ENCODE measurements around the gene TBC1D9. TPM values are rescaled to one million over a fixed set of nuclear protein-coding genes. Genes with fewer than 3 reads are reported as not detected.
"Not testable (repeated sequence)": the region's sequence is repeated elsewhere in the genome, so short reads cannot be mapped to it uniquely, and the experiment has no call there.

The TBC1D9 gene
- total RNA-seq: under 1 TPM in 1 of 2 experiments, not detected in 1; 0.12 TPM

DNA sequence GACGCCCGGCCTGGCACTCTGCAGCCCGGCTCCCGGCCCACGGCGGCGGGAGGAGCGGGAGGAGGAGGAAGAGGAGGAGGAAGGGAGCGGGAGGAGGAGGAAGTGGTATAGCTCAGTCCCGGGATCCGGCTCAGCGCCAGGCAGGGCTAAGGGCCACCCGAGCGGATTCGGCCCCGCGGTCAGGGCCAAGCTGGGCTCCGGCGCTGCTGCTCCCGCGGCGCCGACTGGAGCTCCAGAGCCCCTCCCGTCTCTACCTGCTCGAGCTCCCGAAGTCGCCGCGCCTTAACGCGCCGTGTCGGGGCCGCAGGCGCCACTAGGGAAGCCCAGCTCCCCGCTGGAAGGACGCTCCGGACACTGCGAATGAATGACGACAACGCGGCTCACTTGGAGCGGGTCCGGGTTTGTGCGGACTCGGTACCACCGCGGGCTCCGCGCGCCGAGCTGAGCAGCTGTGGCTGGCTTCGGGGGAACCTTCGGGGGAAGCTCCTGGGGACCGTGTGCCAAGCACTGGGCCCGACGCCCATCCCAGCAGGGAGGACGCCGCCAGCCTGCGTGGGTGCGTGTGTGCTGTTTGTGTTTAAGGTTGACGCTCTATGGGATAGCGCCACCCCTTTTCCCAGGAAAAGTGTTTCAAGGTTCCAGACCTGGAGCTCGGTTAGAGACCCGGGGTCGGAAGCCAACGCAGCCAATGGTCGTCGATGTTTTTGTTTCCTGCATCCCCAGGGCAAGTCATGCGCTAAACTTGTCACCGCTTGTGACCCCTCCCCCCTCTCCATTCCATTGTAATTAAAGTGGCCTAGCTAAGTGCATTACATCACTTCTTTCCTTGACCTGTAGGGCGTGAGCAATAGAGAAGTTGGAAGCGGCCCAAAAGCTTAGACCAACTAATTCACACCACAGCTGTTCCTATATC, at the start of gene TBC1D9:
Gene TBC1D9 (minus strand): TSS at position 67 of the 913 bp plus-strand sequence. CDS start 340 bp downstream, outside the sequence.
- no peaks in the 10 kb centered on the region for H3K9me3 Mint-ChIP-seq
- DNase-seq: no peak
- H3K27me3 Mint-ChIP-seq (ENCODE audit: low read depth): peaks cover 54% of the 10 kb centered on the region
- H3K4me1 Mint-ChIP-seq (ENCODE audit: low read depth): peaks cover 4% of the 10 kb centered on the region
- H3K27ac Mint-ChIP-seq: no peak within 1 kb of the TSS
- intact Hi-C loops (cut with micrococcal nuclease): no loop called here
- CTCF ChIA-PET: interaction anchor here (0.6 kb wide), 1 partner anchor 14 kb away, joined by 3 read pairs; no protein-coding TSS in a partner anchor
- H3K4me3 Mint-ChIP-seq: peak within 1 kb of the TSS; percentile 51
- H3K36me3 Mint-ChIP-seq (ENCODE audit: low read depth): no peaks in the 10 kb centered on the region

DNA sequence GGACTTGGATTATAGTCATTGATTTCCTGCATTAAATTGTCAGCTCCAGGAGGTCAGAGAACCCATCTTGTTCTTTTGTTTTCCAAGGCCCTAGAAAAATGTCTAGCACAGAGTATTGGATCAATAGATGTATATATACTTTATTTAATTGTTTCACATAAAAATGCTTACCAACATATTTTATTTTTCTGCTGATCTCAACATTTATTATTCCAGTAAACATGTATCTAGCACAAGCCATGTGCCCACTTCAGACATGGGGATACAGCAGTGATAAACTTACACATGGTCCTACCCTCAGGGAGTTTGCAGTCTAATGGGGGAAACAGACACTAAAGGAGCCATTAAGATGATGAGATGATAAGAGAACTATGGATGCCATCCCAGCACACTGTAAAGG, 49.1 kb upstream of the TBC1D9 start:
- no peak for DNase-seq
- no peaks in the 10 kb centered on the region for H3K4me1 Mint-ChIP-seq (ENCODE audit: low read depth)
- intact Hi-C loops (cut with micrococcal nuclease): no loop called here
- H3K27ac Mint-ChIP-seq: no peak overlapping the region
- H3K9me3 Mint-ChIP-seq: no peaks in the 10 kb centered on the region
- no peaks in the 10 kb centered on the region for H3K36me3 Mint-ChIP-seq (ENCODE audit: low read depth)
- CTCF ChIA-PET: no interaction called here
- peaks cover 14% of the 10 kb centered on the region for H3K27me3 Mint-ChIP-seq (ENCODE audit: low read depth)
- no peak overlapping the region for H3K4me3 Mint-ChIP-seq

DNA sequence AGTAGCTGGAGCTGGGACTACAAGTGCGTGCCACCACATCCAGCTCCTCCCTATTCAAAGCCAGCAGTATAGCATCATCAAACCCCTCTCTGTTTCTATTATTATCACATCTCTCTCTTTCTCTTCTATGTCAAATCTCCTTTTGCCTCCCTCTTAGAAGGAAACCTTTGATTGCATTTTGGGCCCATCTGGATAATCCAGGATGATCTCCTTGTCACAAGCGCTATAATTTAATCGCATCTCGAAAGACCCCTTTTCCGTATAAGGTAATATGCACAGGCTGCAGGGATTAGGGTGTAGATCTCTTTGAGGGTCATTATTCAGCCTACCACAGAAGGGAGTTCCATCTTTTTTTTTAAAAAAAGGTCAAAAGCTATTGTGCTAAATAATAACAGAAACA, 46.4 kb upstream of the TBC1D9 start:
- Mint-ChIP-seq H3K4me3 (no peak overlapping the region), H3K36me3 (ENCODE audit: low read depth) (no peaks in the 10 kb centered on the region), H3K9me3 (no peaks in the 10 kb centered on the region), H3K4me1 (ENCODE audit: low read depth) (no peaks in the 10 kb centered on the region), H3K27ac (no peak overlapping the region), H3K27me3 (ENCODE audit: low read depth) (peaks cover 7% of the 10 kb centered on the region)
- CTCF ChIA-PET: no interaction called here
- intact Hi-C loops (cut with micrococcal nuclease): no loop called here
- no peak for DNase-seq

DNA sequence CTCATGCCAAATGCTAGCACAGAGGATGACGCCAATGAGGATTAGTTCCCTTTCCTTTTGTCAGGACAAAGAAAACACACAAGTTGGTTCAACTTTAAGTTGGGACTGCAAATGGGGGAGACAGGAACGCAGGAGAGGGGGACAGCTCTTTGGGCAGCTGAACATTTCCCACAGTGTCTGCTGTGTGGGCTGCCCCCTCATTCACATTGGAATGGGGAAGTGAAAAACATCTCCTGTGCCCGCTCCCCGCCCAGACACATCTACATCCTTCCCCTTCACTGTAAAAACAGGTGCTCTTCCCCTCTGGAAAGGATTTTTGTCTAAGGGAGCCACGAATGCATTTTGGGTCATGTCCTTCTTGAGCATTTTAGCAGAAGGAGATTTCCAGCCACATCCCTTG, 44.5 kb upstream of the TBC1D9 start:
- no peak overlapping the region for H3K4me3 Mint-ChIP-seq
- no peak overlapping the region for H3K27ac Mint-ChIP-seq
- no peak for DNase-seq
- H3K27me3 Mint-ChIP-seq (ENCODE audit: low read depth): peaks cover 1% of the 10 kb centered on the region
- H3K9me3 Mint-ChIP-seq: no peaks in the 10 kb centered on the region
- CTCF ChIA-PET: no interaction called here
- intact Hi-C loops (cut with micrococcal nuclease): no loop called here
- H3K36me3 Mint-ChIP-seq (ENCODE audit: low read depth): no peaks in the 10 kb centered on the region
- H3K4me1 Mint-ChIP-seq (ENCODE audit: low read depth): no peaks in the 10 kb centered on the region

DNA sequence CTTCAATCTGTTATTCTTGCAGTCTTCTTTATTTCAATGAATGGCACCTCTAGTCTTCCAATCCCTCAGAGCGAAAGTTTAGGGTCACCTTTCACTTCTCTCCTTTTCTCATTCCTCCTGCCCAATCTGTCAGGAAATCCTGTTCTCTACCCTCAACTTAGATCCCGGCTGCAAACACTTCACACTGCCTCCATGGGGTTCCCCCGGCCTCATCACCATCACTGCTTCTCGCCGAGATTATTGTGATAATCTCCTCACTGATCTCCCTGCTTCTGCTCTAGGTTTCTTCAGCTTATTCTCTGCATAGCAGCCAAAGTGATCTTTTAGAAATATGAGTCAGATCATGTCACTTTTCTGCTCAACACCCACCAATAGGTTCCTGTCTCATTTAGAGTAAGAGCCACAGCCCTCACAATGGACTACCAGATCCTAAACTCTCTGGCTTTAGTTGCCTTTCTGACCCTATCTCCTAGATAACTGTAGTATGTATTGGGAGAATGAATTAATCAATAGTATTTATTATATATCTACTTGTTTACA, 43.6 kb upstream of the TBC1D9 start:
- Mint-ChIP-seq H3K4me1 (ENCODE audit: low read depth) (no peaks in the 10 kb centered on the region), H3K9me3 (no peaks in the 10 kb centered on the region), H3K36me3 (ENCODE audit: low read depth) (no peaks in the 10 kb centered on the region), H3K27me3 (ENCODE audit: low read depth) (peaks cover 1% of the 10 kb centered on the region), H3K27ac (no peak overlapping the region), H3K4me3 (no peak overlapping the region)
- intact Hi-C loops (cut with micrococcal nuclease): no loop called here
- CTCF ChIA-PET: no interaction called here
- no peak for DNase-seq

DNA sequence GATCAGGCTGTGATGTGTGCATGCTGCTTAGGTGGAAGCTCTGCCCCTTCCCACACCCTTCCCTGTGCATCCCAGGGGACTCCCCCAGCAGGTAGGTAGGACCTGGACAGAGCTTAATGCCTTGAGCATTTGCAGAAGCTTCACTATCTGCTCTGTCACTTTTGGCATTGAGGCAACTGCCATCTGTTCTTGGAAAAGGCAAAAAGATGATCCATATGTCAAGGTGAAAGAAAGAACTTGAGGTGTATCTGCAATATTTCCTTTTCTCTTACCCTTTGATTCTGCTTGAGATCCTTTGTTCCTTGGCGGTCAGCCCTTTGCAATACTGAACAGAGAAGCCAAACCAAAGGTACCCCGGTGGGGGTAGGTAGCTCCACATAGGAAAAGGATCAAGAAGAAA, 37.1 kb upstream of the TBC1D9 start:
- Mint-ChIP-seq H3K27me3 (ENCODE audit: low read depth) (peaks cover 10% of the 10 kb centered on the region), H3K27ac (no peak overlapping the region), H3K9me3 (peaks cover 3% of the 10 kb centered on the region), H3K4me3 (no peak overlapping the region), H3K4me1 (ENCODE audit: low read depth) (no peaks in the 10 kb centered on the region), H3K36me3 (ENCODE audit: low read depth) (no peaks in the 10 kb centered on the region)
- DNase-seq: no peak
- intact Hi-C loops (cut with micrococcal nuclease): no loop called here
- CTCF ChIA-PET: interaction anchor here (0.7 kb wide), 1 partner anchor 357 kb away, joined by 6 read pairs; no protein-coding TSS in a partner anchor

DNA sequence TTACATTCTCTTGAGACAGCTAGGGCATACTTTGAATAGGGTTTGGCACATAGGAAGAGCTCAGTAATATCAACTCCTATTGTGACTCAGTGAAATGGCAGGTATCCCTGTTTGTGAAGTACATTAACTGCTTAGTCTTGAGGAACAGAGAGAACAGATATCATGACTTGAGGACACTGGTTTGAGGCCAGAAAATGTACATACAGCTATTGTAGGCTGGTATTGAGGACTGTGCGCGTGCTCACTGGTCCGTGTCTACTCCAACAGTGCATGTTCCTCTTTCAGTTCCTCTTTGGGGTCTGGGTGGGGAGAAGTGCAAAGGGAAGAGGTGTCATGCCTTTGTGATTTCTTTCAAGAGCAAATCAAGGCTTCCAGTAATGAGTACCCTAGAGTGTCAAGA, 34.6 kb upstream of the TBC1D9 start:
- Mint-ChIP-seq H3K4me3 (no peak overlapping the region), H3K36me3 (ENCODE audit: low read depth) (no peaks in the 10 kb centered on the region), H3K4me1 (ENCODE audit: low read depth) (no peaks in the 10 kb centered on the region), H3K9me3 (peaks cover 3% of the 10 kb centered on the region), H3K27me3 (ENCODE audit: low read depth) (peaks cover 9% of the 10 kb centered on the region), H3K27ac (no peak overlapping the region)
- CTCF ChIA-PET: no interaction called here
- no peak for DNase-seq
- intact Hi-C loops (cut with micrococcal nuclease): no loop called here

DNA sequence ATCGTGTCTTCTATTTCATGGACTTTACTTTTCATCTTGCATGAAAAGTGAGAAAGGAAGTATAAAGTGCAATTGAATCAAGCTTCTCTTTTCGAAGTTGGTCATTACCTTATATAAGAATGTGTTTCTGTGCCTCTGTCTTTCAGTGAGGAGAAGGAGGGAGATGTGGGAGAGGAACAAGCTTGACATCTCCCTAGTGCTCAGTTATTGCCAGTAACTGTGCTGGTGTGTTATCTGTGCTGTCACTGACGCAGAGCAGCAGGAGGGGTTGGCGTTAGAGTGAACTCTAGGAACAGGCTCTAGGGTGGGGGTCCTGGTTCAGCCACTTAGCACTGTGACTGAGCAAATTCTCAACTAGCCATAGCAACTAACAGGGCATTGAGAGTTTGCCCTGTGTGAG, 34.0 kb upstream of the TBC1D9 start:
- Mint-ChIP-seq H3K4me1 (ENCODE audit: low read depth) (no peaks in the 10 kb centered on the region), H3K27me3 (ENCODE audit: low read depth) (peaks cover 9% of the 10 kb centered on the region), H3K4me3 (no peak overlapping the region), H3K27ac (no peak overlapping the region), H3K36me3 (ENCODE audit: low read depth) (no peaks in the 10 kb centered on the region), H3K9me3 (peaks cover 3% of the 10 kb centered on the region)
- CTCF ChIA-PET: no interaction called here
- DNase-seq: no peak
- intact Hi-C loops (cut with micrococcal nuclease): no loop called here

DNA sequence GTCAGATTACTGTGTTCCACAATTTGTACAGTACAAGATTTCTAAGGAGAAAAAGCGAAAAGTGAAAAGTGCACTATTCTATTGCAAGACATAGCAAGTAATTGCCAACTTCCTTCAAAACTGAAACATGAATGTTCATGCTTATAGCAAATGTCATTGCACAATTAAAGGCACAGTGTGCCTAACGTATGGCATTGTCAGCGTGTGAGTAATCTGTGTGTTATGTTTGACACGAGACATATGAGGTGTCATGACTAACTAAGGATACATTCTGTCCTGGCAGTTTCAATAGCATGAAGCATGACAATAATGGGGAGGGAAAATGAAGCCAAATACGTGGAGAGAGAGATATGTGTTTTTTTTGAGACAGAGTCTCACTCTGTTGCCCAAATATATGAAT, 33.6 kb upstream of the TBC1D9 start:
- CTCF ChIA-PET: no interaction called here

DNA sequence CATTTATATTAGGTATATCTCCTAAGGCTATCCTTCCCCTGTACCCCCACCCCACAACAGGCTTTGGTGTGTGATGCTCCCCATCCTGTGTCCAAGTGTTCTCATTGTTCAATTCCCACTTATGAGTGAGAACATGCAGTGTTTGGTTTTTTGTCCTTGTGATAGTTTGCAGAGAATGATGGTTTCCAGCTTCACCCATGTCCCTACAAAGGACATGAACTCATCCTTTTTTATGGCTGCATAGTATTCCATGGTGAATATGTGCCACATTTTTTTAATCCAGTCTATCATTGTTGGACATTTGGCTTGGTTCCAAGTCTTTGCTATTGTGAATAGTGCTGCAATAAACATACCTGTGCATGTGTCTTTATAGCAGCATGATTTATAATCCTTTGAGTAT, 26.6 kb upstream of the TBC1D9 start:
- H3K27me3 Mint-ChIP-seq (ENCODE audit: low read depth); H3K4me3 Mint-ChIP-seq; intact Hi-C loops (cut with micrococcal nuclease); H3K9me3 Mint-ChIP-seq; H3K4me1 Mint-ChIP-seq (ENCODE audit: low read depth); H3K27ac Mint-ChIP-seq; H3K36me3 Mint-ChIP-seq (ENCODE audit: low read depth); CTCF ChIA-PET; DNase-seq: not testable (repeated sequence)

More for the DNA sequence above, 33.6 kb upstream of the TBC1D9 start:
- intact Hi-C loops (cut with micrococcal nuclease): no loop called here
- Mint-ChIP-seq H3K4me3 (no peak overlapping the region), H3K27ac (no peak overlapping the region), H3K9me3 (peaks cover 3% of the 10 kb centered on the region), H3K27me3 (ENCODE audit: low read depth) (peaks cover 9% of the 10 kb centered on the region), H3K36me3 (ENCODE audit: low read depth) (no peaks in the 10 kb centered on the region), H3K4me1 (ENCODE audit: low read depth) (no peaks in the 10 kb centered on the region)
- no peak for DNase-seq

DNA sequence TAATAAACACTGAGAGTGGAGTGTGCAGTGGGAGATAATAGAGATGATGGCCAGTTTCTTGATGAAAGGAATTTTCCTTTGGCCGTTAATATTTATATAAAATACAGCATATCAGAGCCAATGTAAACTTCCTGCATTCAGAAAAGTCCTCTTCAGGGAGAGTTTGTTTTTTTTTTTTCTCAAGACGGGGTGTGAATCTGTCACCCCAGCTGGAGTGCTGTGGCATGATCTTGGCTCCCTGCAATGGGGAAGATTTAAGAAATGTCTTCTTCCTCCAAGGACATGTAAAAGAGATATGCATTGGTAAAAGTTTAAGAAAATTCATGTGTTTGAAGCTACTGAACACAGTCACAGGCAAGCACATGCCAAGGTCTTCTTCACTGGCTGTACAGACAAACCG, 25.4 kb upstream of the TBC1D9 start:
- CTCF ChIA-PET: no interaction called here
- Mint-ChIP-seq H3K27ac (no peak overlapping the region), H3K27me3 (ENCODE audit: low read depth) (no peaks in the 10 kb centered on the region), H3K9me3 (no peaks in the 10 kb centered on the region), H3K4me1 (ENCODE audit: low read depth) (no peaks in the 10 kb centered on the region), H3K36me3 (ENCODE audit: low read depth) (no peaks in the 10 kb centered on the region), H3K4me3 (no peak overlapping the region)
- no peak for DNase-seq
- intact Hi-C loops (cut with micrococcal nuclease): no loop called here

DNA sequence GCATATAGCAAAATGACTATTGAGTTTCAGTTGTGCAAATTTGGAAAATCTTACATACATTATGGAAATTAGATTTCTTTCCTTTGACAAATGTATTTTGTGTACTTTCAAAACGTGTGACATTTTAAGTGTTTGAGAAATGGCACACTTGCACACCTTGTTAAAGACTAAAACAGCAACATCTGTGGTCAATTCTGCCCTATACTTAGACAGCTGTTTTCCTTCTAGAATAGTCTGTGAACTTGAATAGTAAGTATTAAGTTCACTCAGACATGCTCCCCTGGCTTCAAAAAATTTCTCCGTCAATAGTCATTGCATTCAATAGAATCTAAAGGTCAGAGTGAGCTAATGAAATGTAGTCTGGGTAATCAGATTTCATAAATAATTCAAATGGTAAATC, 21.7 kb upstream of the TBC1D9 start:
- H3K27ac Mint-ChIP-seq: no peak overlapping the region
- CTCF ChIA-PET: no interaction called here
- H3K9me3 Mint-ChIP-seq: no peaks in the 10 kb centered on the region
- DNase-seq: no peak
- H3K36me3 Mint-ChIP-seq (ENCODE audit: low read depth): no peaks in the 10 kb centered on the region
- peaks cover 5% of the 10 kb centered on the region for H3K27me3 Mint-ChIP-seq (ENCODE audit: low read depth)
- H3K4me3 Mint-ChIP-seq: no peak overlapping the region
- H3K4me1 Mint-ChIP-seq (ENCODE audit: low read depth): no peaks in the 10 kb centered on the region
- intact Hi-C loops (cut with micrococcal nuclease): no loop called here

DNA sequence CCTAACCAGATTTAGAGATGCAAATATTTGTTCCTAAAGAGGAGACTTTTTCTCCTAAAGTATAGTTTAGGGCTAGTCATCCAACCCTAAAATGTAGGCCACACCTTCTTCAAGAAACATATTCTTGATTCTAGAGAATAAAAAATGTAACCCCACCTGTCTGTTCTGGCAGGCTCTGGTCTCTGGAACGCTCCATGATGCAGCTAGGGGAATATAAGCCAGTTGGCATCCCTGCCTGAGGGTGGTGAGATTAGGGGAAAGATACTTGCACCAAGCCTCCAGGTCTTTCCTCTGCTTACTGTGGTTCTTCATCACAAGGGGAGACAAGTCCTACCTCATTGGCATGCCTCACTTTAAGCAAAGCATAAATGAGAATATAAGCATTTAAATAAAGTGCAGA, 21.2 kb upstream of the TBC1D9 start:
- no peak overlapping the region for H3K4me3 Mint-ChIP-seq
- intact Hi-C loops (cut with micrococcal nuclease): no loop called here
- no peak for DNase-seq

More for the DNA sequence above, 21.2 kb upstream of the TBC1D9 start:
- Mint-ChIP-seq H3K27me3 (ENCODE audit: low read depth) (peaks cover 6% of the 10 kb centered on the region), H3K9me3 (no peaks in the 10 kb centered on the region), H3K36me3 (ENCODE audit: low read depth) (no peaks in the 10 kb centered on the region), H3K27ac (no peak overlapping the region), H3K4me1 (ENCODE audit: low read depth) (no peaks in the 10 kb centered on the region)
- CTCF ChIA-PET: no interaction called here
